HepG2 (cell line): ENCODE measurements around the gene RASGRF1. TPM values are rescaled to one million over a fixed set of nuclear protein-coding genes. Genes with fewer than 3 reads are reported as not detected.

Experiments used
- AGO1 ChIP-seq: fragments of 200-400 bp; formaldehyde crosslinking; IDR thresholded peaks from 2 replicates; pipeline ENCODE4 v1.6.1; 2017; ENCODE audit warnings: mild to moderate bottlenecking, low read depth, low read length, moderate library complexity; ENCODE audit not compliant: poor library complexity, severe bottlenecking
- ASH2L ChIP-seq: fragments of 300-600, 200-600 bp; sonication (generic); IDR thresholded peaks from 2 replicates; pipeline ENCODE4 v1.7.0; 2017; ENCODE audit warnings: low read depth, mild to moderate bottlenecking, moderate library complexity, mixed read lengths, low read length; ENCODE audit not compliant: insufficient read length
- CENPT ChIP-seq: sonication (generic); formaldehyde crosslinking; IDR thresholded peaks from 2 replicates; pipeline ENCODE4 v1.8.0; 2022; ENCODE audit warnings: low read depth, mild to moderate bottlenecking, moderate library complexity, missing genetic modification reagents
- FOXJ3 ChIP-seq: sonication (generic); formaldehyde crosslinking; IDR thresholded peaks from 2 replicates; pipeline ENCODE4 v1.4.0; 2020; ENCODE audit warnings: missing genetic modification reagents, mild to moderate bottlenecking, borderline replicate concordance
- HDAC2 ChIP-seq: sonication (generic); formaldehyde crosslinking; IDR thresholded peaks from 2 replicates; pipeline ENCODE4 v1.4.0; 2020; ENCODE audit warnings: missing genetic modification reagents
- KAT8 ChIP-seq: IDR thresholded peaks from 2 replicates; pipeline ENCODE4 v1.6.1; 2016; ENCODE audit warnings: missing genetic modification reagents, missing compliant biosample characterization
- NFKBIZ ChIP-seq: IDR thresholded peaks from 2 replicates; pipeline ENCODE4 v1.6.1; 2018; ENCODE audit warnings: missing genetic modification reagents, missing compliant biosample characterization
- NR3C1 ChIP-seq: sonication (generic); formaldehyde crosslinking; IDR thresholded peaks from 2 replicates; pipeline ENCODE4 v1.4.0; 2020; ENCODE audit warnings: missing genetic modification reagents
- PLRG1 ChIP-seq: fragments of 450-650 bp; conservative IDR thresholded peaks from 2 replicates; pipeline ENCODE4 v1.6.1; 2016
- POGZ ChIP-seq: sonication (generic); formaldehyde crosslinking; IDR thresholded peaks from 2 replicates; pipeline ENCODE4 v1.4.0; 2020; ENCODE audit warnings: mild to moderate bottlenecking, missing genetic modification reagents
- REXO4 ChIP-seq: sonication (generic); formaldehyde crosslinking; IDR thresholded peaks from 2 replicates; pipeline ENCODE4 v1.8.0; 2022; ENCODE audit warnings: missing genetic modification reagents, mild to moderate bottlenecking, borderline replicate concordance
- RXRB ChIP-seq: IDR thresholded peaks from 2 replicates; pipeline ENCODE4 v1.6.1; 2016; ENCODE audit warnings: borderline replicate concordance, missing genetic modification reagents, missing compliant biosample characterization
- STAT6 ChIP-seq: sonication (generic); formaldehyde crosslinking; IDR thresholded peaks from 2 replicates; pipeline ENCODE4 v1.4.0; 2020; ENCODE audit warnings: missing genetic modification reagents, mild to moderate bottlenecking, borderline replicate concordance
- ZNF354B ChIP-seq: sonication (generic); formaldehyde crosslinking; IDR thresholded peaks from 2 replicates; pipeline ENCODE4 v1.8.0; 2022; ENCODE audit warnings: mild to moderate bottlenecking, missing genetic modification reagents
- ZNF451 ChIP-seq: sonication (generic); formaldehyde crosslinking; IDR thresholded peaks from 2 replicates; pipeline ENCODE4 v1.5.0; 2020; ENCODE audit warnings: mild to moderate bottlenecking, missing genetic modification reagents
- ZNF513 ChIP-seq: sonication (generic); formaldehyde crosslinking; conservative IDR thresholded peaks from 2 replicates; pipeline ENCODE4 v1.5.0; 2020; ENCODE audit warnings: missing genetic modification reagents
- ZSCAN21 ChIP-seq: sonication (generic); formaldehyde crosslinking; IDR thresholded peaks from 2 replicates; pipeline ENCODE4 v1.8.0; 2022; ENCODE audit warnings: mild to moderate bottlenecking, missing genetic modification reagents, moderate library complexity, borderline replicate concordance
- polyA plus RNA-seq, 8 experiments: library from polyadenylated mRNA; depleted of rRNA in 3 of 8; stranded (reverse) in 7 of 8; unstranded in 1 of 8; fragments of >200 nt; fragmentation: Illumina TruSeq in 4 of 8; extraction: Trizol in 4 of 8; gene quantifications; 2 replicates each; pipeline versions ENCODE4 v1.2.1 to v1.2.3, GENCODE V29; 2011 to 2016; ENCODE audit warnings: low read depth in 4 of 8, missing spikeins in 1 of 8, mixed read lengths in 1 of 8; ENCODE audit not compliant: insufficient read depth in 1 of 8
- total RNA-seq, 5 experiments: library from RNA; depleted of rRNA; stranded (reverse); fragments of >200 nt; fragmentation: Illumina TruSeq; extraction: Trizol; gene quantifications; 2 replicates each; pipeline ENCODE4 v1.2.3, GENCODE V29; 2016; ENCODE audit warnings: low read depth in 1 of 5
- TF ChIP-seq, protein P1 (sequence below): sonication (generic); formaldehyde crosslinking; IDR thresholded peaks from 2 replicates; pipeline ENCODE4 v1.5.1; 2020; ENCODE audit warnings: mild to moderate bottlenecking, missing genetic modification reagents, moderate library complexity
- TF ChIP-seq, protein P2 (sequence below): sonication (generic); formaldehyde crosslinking; conservative IDR thresholded peaks from 2 replicates; pipeline ENCODE4 v1.8.1; 2023; ENCODE audit warnings: missing genetic modification reagents

The RASGRF1 gene
- total and polyA plus RNA-seq, 2 of the 13 experiments (the other 11 are each of a cell fraction or from before 2014, with no cell fraction given), result 0.55 to 3.0 TPM

- TF ChIP-seq POGZ, result 0 out of 2 replicates have a peak, but pooled peaks have one; percentile 38
- peak; percentile 51; the same call in 1 of the 2 replicates for TF ChIP-seq HDAC2
- TF ChIP-seq ZNF354B (CRISPR knock-in tag), result no peak
- peak; percentile 52; the same call in 1 of the 2 replicates for TF ChIP-seq KAT8 (CRISPR knock-in tag)
- TF ChIP-seq FOXJ3 (CRISPR knock-in tag), result no peak
- TF ChIP-seq ASH2L, result peak; percentile 62
- no peak for TF ChIP-seq PLRG1
- no peak for TF ChIP-seq RXRB
- TF ChIP-seq ZNF451, result peak; percentile 90
- TF ChIP-seq ZSCAN21 (CRISPR knock-in tag), result peak; percentile 90; the same call in 1 of the 2 replicates
- peak; percentile 34 for TF ChIP-seq AGO1
- TF ChIP-seq, protein P1, sequence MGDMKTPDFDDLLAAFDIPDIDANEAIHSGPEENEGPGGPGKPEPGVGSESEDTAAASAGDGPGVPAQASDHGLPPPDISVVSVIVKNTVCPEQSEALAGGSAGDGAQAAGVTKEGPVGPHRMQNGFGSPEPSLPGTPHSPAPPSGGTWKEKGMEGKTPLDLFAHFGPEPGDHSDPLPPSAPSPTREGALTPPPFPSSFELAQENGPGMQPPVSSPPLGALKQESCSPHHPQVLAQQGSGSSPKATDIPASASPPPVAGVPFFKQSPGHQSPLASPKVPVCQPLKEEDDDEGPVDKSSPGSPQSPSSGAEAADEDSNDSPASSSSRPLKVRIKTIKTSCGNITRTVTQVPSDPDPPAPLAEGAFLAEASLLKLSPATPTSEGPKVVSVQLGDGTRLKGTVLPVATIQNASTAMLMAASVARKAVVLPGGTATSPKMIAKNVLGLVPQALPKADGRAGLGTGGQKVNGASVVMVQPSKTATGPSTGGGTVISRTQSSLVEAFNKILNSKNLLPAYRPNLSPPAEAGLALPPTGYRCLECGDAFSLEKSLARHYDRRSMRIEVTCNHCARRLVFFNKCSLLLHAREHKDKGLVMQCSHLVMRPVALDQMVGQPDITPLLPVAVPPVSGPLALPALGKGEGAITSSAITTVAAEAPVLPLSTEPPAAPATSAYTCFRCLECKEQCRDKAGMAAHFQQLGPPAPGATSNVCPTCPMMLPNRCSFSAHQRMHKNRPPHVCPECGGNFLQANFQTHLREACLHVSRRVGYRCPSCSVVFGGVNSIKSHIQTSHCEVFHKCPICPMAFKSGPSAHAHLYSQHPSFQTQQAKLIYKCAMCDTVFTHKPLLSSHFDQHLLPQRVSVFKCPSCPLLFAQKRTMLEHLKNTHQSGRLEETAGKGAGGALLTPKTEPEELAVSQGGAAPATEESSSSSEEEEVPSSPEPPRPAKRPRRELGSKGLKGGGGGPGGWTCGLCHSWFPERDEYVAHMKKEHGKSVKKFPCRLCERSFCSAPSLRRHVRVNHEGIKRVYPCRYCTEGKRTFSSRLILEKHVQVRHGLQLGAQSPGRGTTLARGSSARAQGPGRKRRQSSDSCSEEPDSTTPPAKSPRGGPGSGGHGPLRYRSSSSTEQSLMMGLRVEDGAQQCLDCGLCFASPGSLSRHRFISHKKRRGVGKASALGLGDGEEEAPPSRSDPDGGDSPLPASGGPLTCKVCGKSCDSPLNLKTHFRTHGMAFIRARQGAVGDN, result peak; percentile 98
- TF ChIP-seq NFKBIZ (CRISPR knock-in tag), result no peak
- no peak for TF ChIP-seq STAT6 (CRISPR knock-in tag)
- peak; percentile 86; the same call in 1 of the 2 replicates for TF ChIP-seq CENPT (CRISPR knock-in tag)
- TF ChIP-seq, protein P2, sequence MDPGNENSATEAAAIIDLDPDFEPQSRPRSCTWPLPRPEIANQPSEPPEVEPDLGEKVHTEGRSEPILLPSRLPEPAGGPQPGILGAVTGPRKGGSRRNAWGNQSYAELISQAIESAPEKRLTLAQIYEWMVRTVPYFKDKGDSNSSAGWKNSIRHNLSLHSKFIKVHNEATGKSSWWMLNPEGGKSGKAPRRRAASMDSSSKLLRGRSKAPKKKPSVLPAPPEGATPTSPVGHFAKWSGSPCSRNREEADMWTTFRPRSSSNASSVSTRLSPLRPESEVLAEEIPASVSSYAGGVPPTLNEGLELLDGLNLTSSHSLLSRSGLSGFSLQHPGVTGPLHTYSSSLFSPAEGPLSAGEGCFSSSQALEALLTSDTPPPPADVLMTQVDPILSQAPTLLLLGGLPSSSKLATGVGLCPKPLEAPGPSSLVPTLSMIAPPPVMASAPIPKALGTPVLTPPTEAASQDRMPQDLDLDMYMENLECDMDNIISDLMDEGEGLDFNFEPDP (CRISPR knock-in tag), result 0 out of 2 replicates have a peak, but pooled peaks have one; percentile 73
- TF ChIP-seq NR3C1 (CRISPR knock-in tag), result no peak
- no peak for TF ChIP-seq REXO4 (CRISPR knock-in tag)
- TF ChIP-seq ZNF513, result no peak
Measured at GRCh38 chr15:78944669-78945407, 145.7 kb downstream of the RASGRF1 start, which contains the start of gene CTSH (continued).
